ENCODE data around the gene MSTO1. TPM values are rescaled to one million over a fixed set of nuclear protein-coding genes. Genes with fewer than 3 reads are reported as not detected.
"Not testable (repeated sequence)": the region's sequence is repeated elsewhere in the genome, so short reads cannot be mapped to it uniquely, and the experiment has no call there.

The MSTO1 gene
- total and polyA plus RNA-seq, 2 of the 4 experiments (the other 2 are of a cell fraction), result 21.7 to 38.3 TPM

DNA sequence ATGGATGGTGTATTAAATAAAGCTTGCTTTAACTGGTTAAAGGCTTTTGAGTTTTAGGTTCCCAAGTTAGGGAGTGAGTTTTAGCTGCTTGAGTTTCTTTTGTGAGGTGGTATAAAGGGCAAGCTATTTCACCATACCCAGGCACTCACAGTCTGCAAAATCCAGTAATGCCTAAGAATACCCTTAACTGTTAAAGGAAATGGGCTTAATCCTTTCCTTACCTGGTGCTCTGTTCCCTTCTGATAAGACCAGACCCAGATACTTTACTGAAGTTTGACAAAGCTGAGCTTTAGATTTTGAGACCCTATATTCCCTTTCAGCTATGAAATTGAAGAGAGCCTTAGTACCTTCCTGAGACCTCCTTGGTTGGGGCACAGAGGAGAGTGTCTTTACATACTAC lies 30.3 kb downstream of the MSTO1 start:
- Histone ChIP-seq H2BK15ac (ENCODE audit: low read depth, low read length) (no peak overlapping the region), H3K9me3 (ENCODE audit: control insufficient read depth, insufficient read depth, low read length) (peaks cover 12% of the 10 kb centered on the region), H3K79me1 (ENCODE audit: low read depth in 1 of 2, low read length in 2 of 2) (peaks cover 0 to 6% of the 10 kb centered on the region in 2 experiments; a peak in 3 of 4 replicates), H3K36me3 (ENCODE audit: control insufficient read depth, insufficient read depth, low read length) (peaks cover 2% of the 10 kb centered on the region), H3K9ac (ENCODE audit: low read depth, low read length) (no peak overlapping the region), H2AK5ac (ENCODE audit: low read depth, low read length) (no peak overlapping the region), H2BK20ac (ENCODE audit: low read depth, low read length) (no peak overlapping the region), H3K27ac (ENCODE audit: insufficient read depth, low read length) (no peak overlapping the region), H3K56ac (ENCODE audit: extremely low read depth, insufficient read depth, low read length) (no peak overlapping the region), H3K4me2 (ENCODE audit: low read depth, low read length) (no peak overlapping the region), H2BK120ac (ENCODE audit: low read depth, low read length) (no peak overlapping the region), H3K4ac (ENCODE audit: low read depth, low read length) (no peak overlapping the region), H4K91ac (ENCODE audit: insufficient read depth, low read depth, low read length) (no peak overlapping the region), H3K14ac (replicated peaks; ENCODE audit: low read depth, low read length) (no peak overlapping the region), H2AFZ (replicated peaks; ENCODE audit: low read length, poor library complexity) (no peak overlapping the region), H2AK9ac (replicated peaks; ENCODE audit: low read depth, low read length, poor library complexity) (no peak overlapping the region), H4K8ac (ENCODE audit: low read depth in 2 of 2, low read length in 2 of 2) (no peak overlapping the region), H3K18ac (ENCODE audit: low read depth, low read length) (no peak overlapping the region), H4K20me1 (ENCODE audit: insufficient read depth, low read length) (no peaks in the 10 kb centered on the region), H3K4me1 (ENCODE audit: control insufficient read depth, insufficient read depth, low read length) (peaks cover under 1% of the 10 kb centered on the region), H2BK5ac (ENCODE audit: low read depth, low read length, poor library complexity, severe bottlenecking) (no peak overlapping the region), H3K27me3 (ENCODE audit: control insufficient read depth, insufficient read depth, low read length) (no peaks in the 10 kb centered on the region), H3K23ac (ENCODE audit: low read depth, low read length) (no peak overlapping the region), H3K9me1 (ENCODE audit: insufficient read depth, low read length) (0 out of 2 replicates have a peak, but pooled peaks cover 3% of the 10 kb centered on the region), H3K4me3 (ENCODE audit: insufficient read depth, low read depth, low read length) (no peak overlapping the region), H4K5ac (ENCODE audit: low read depth, low read length) (no peak overlapping the region)
- in situ Hi-C loops (cut with MboI; ENCODE audit: low sequenced_read_pairs) (no loop called here), intact Hi-C loops (cut with micrococcal nuclease) (no loop called here), dilution Hi-C loops (cut with HindIII; ENCODE audit: low sequenced_read_pairs, unreplicated experiment) (no loop called here)
- BruUV-seq (replicated peaks), result no TSS peak
- no peak for ATAC-seq (ENCODE audit: low read depth)
- CTCF ChIA-PET, result no interaction called here
- POLR2A ChIA-PET (ENCODE audit: unreplicated experiment), result no interaction called here
- TF ChIP-seq, protein P1, sequence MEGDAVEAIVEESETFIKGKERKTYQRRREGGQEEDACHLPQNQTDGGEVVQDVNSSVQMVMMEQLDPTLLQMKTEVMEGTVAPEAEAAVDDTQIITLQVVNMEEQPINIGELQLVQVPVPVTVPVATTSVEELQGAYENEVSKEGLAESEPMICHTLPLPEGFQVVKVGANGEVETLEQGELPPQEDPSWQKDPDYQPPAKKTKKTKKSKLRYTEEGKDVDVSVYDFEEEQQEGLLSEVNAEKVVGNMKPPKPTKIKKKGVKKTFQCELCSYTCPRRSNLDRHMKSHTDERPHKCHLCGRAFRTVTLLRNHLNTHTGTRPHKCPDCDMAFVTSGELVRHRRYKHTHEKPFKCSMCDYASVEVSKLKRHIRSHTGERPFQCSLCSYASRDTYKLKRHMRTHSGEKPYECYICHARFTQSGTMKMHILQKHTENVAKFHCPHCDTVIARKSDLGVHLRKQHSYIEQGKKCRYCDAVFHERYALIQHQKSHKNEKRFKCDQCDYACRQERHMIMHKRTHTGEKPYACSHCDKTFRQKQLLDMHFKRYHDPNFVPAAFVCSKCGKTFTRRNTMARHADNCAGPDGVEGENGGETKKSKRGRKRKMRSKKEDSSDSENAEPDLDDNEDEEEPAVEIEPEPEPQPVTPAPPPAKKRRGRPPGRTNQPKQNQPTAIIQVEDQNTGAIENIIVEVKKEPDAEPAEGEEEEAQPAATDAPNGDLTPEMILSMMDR (conservative IDR thresholded peaks at IDR 0.05; ENCODE audit: low read depth, low read length), result no peak
- no peak for DNase-seq

- dilution Hi-C loops (cut with HindIII; ENCODE audit: low sequenced_read_pairs, unreplicated experiment); H3K27me3 ChIP-seq (ENCODE audit: control insufficient read depth, insufficient read depth, low read length); H3K18ac ChIP-seq (ENCODE audit: low read depth, low read length); H2AK9ac ChIP-seq (replicated peaks; ENCODE audit: low read depth, low read length, poor library complexity); H4K20me1 ChIP-seq (ENCODE audit: insufficient read depth, low read length); H4K91ac ChIP-seq (ENCODE audit: insufficient read depth, low read depth, low read length); H3K4ac ChIP-seq (ENCODE audit: low read depth, low read length); H3K36me3 ChIP-seq (ENCODE audit: control insufficient read depth, insufficient read depth, low read length); H3K4me3 ChIP-seq (ENCODE audit: insufficient read depth, low read depth, low read length); H3K14ac ChIP-seq (replicated peaks; ENCODE audit: low read depth, low read length); POLR2A ChIA-PET (ENCODE audit: unreplicated experiment); H4K8ac ChIP-seq (ENCODE audit: low read depth in 2 of 2, low read length in 2 of 2); ATAC-seq (ENCODE audit: low read depth); H3K9me1 ChIP-seq (ENCODE audit: insufficient read depth, low read length); H2BK15ac ChIP-seq (ENCODE audit: low read depth, low read length); H3K56ac ChIP-seq (ENCODE audit: extremely low read depth, insufficient read depth, low read length); H2BK20ac ChIP-seq (ENCODE audit: low read depth, low read length); in situ Hi-C loops (cut with MboI; ENCODE audit: low sequenced_read_pairs); intact Hi-C loops (cut with micrococcal nuclease); CTCF ChIA-PET; H2AK5ac ChIP-seq (ENCODE audit: low read depth, low read length); H3K4me2 ChIP-seq (ENCODE audit: low read depth, low read length); H3K23ac ChIP-seq (ENCODE audit: low read depth, low read length); H2AFZ ChIP-seq (replicated peaks; ENCODE audit: low read length, poor library complexity); BruUV-seq (replicated peaks); H3K9ac ChIP-seq (ENCODE audit: low read depth, low read length); DNase-seq; H2BK120ac ChIP-seq (ENCODE audit: low read depth, low read length); H2BK5ac ChIP-seq (ENCODE audit: low read depth, low read length, poor library complexity, severe bottlenecking); H3K4me1 ChIP-seq (ENCODE audit: control insufficient read depth, insufficient read depth, low read length); H4K5ac ChIP-seq (ENCODE audit: low read depth, low read length); H3K27ac ChIP-seq (ENCODE audit: insufficient read depth, low read length): not testable (repeated sequence)
- peaks cover 12% of the 10 kb centered on the region for H3K9me3 ChIP-seq (ENCODE audit: control insufficient read depth, insufficient read depth, low read length)
- WGBS, 2 experiments (ENCODE audit: extremely low coverage in 2 of 2, insufficient read length in 1 of 2), result 33% methylated on average over 1 of the region's 11 CpGs; no CpG with 5 or more reads in 1 of the 2 experiments
- H3K79me1 ChIP-seq (ENCODE audit: low read depth in 1 of 2, low read length in 2 of 2), result peaks cover 0 to 18% of the 10 kb centered on the region in 2 experiments
Measured at GRCh38 chr1:155642559-155643180, 32.7 kb downstream of the MSTO1 start.

Measured in IMR-90 (cell line).